H1 (cell line): ENCODE results near the gene PDE3A. TPM values are rescaled to one million over a fixed set of nuclear protein-coding genes. Genes with fewer than 3 reads are reported as not detected.

Experiments
- CTCF ChIA-PET: fragments of 300-600 bp; sonication (Branson Sonifier 250); formaldehyde crosslinking; loops from one replicate; lab custom pipeline; 2021; ENCODE audit not compliant: partially characterized antibody; lab: Charles Lee
- POLR2A ChIA-PET: fragments of 300-600 bp; sonication (Branson Sonifier 250); formaldehyde crosslinking; loops from one replicate; lab custom pipeline; 2021; ENCODE audit warnings: inconsistent platforms; ENCODE audit not compliant: partially characterized antibody; lab: Charles Lee
- DNase-seq, 2 experiments: peaks; one replicate each; pipeline versions ENCODE4 v3.0.0 to v3.0.0-alpha.2; 2010 to 2022; ENCODE audit warnings: low spot score in 2 of 2, low read depth in 1 of 2, mixed read lengths in 1 of 2
- FAIRE-seq: peaks from 2 replicates; lab custom pipeline; 2011; peaks lifted over from hg19 to GRCh38; lab: Jason Lieb, UNC
- H2AFZ ChIP-seq: 2 replicates; pipeline ENCODE4 v1.8.1; 2012; ENCODE audit warnings: low read length, inconsistent platforms
- H2AK5ac ChIP-seq: 2 replicates; pipeline ENCODE4 v1.6.1; 2013; ENCODE audit warnings: low read depth, low read length
- H2BK120ac ChIP-seq: replicated peaks from 2 replicates; pipeline ENCODE3; 2013; ENCODE audit warnings: low read depth, low read length, inconsistent platforms
- H2BK12ac ChIP-seq: 2 replicates; pipeline ENCODE4 v1.6.1; 2013; ENCODE audit warnings: low read depth, low read length
- H2BK15ac ChIP-seq: 2 replicates; pipeline ENCODE4 v1.6.1; 2013; ENCODE audit warnings: low read length
- H2BK20ac ChIP-seq: 2 replicates; pipeline ENCODE4 v1.6.1; 2013; ENCODE audit warnings: low read length
- H2BK5ac ChIP-seq: 2 replicates; pipeline ENCODE4 v1.6.1; 2013; ENCODE audit warnings: low read depth, low read length
- H3K14ac ChIP-seq: 2 replicates; pipeline ENCODE4 v1.6.1; 2013; ENCODE audit warnings: inconsistent platforms; ENCODE audit not compliant: insufficient read length
- H3K18ac ChIP-seq: 2 replicates; pipeline ENCODE4 v1.6.1; 2013; ENCODE audit warnings: low read length; ENCODE audit errors: extremely low read depth
- H3K23ac ChIP-seq: 2 replicates; pipeline ENCODE4 v1.6.1; 2013; ENCODE audit warnings: inconsistent platforms; ENCODE audit not compliant: insufficient read length
- H3K23me2 ChIP-seq: 2 replicates; pipeline ENCODE4 v1.6.1; 2013; ENCODE audit warnings: low read depth, low read length
- H3K27ac ChIP-seq: 2 replicates; pipeline ENCODE4 v1.6.1; 2011; ENCODE audit warnings: low read depth, low read length, inconsistent platforms
- H3K27me3 ChIP-seq, 4 experiments: replicated peaks in 1 of 4; 1 replicate in 1 of 4; 2 replicates in 3 of 4; pipeline versions ENCODE4 v1.6.1 to v1.8.1; 2011 to 2013; ENCODE audit warnings: low read length in 3 of 4, mild to moderate bottlenecking in 3 of 4, inconsistent platforms in 2 of 4, mixed read lengths in 2 of 4, moderate library complexity in 1 of 4; ENCODE audit not compliant: control insufficient read depth in 3 of 4, insufficient read depth in 3 of 4; ENCODE audit errors: extremely low read depth in 1 of 4
- H3K36me3 ChIP-seq, 4 experiments: 2 replicates each; pipeline versions ENCODE4 v1.6.1 to v1.8.1; 2011 to 2013; ENCODE audit warnings: mild to moderate bottlenecking in 4 of 4, low read length in 3 of 4, moderate library complexity in 2 of 4, control low read depth in 1 of 4, inconsistent platforms in 1 of 4; ENCODE audit not compliant: insufficient read depth in 4 of 4, control insufficient read depth in 2 of 4
- H3K4ac ChIP-seq: replicated peaks from 2 replicates; pipeline ENCODE3; 2013; ENCODE audit warnings: low read length, low read depth, mixed read lengths, inconsistent platforms; ENCODE audit not compliant: insufficient read length
- H3K4me1 ChIP-seq, 4 experiments: replicated peaks in 1 of 4; 1 replicate in 1 of 4; 2 replicates in 3 of 4; pipeline versions ENCODE4 v1.6.1 to v1.8.1; 2011 to 2013; ENCODE audit warnings: low read length in 3 of 4, inconsistent platforms in 2 of 4, mixed read lengths in 1 of 4; ENCODE audit not compliant: insufficient read depth in 4 of 4, control insufficient read depth in 3 of 4
- H3K4me2 ChIP-seq, 2 experiments: 2 replicates each; pipeline versions ENCODE4 v1.6.1 to v1.8.1; 2011 to 2013; ENCODE audit warnings: low read depth in 2 of 2, low read length in 2 of 2, control low read depth in 1 of 2, inconsistent platforms in 1 of 2, mild to moderate bottlenecking in 1 of 2; ENCODE audit not compliant: insufficient read depth in 1 of 2
- H3K4me3 ChIP-seq, 4 experiments: fragments of 200-600, 300-600 bp in 1 of 4; sonication (generic), shearing (Covaris generic), sonication (Bioruptor Twin) in 1 of 4; 2 replicates each; pipeline versions ENCODE4 v1.5.1 to v1.8.1; 2011 to 2016; ENCODE audit warnings: low read length in 4 of 4, low read depth in 3 of 4, control low read depth in 2 of 4, inconsistent platforms in 2 of 4, mild to moderate bottlenecking in 2 of 4, mixed read lengths in 1 of 4, moderate library complexity in 1 of 4; ENCODE audit not compliant: insufficient read depth in 2 of 4; ENCODE audit errors: extremely low read depth in 1 of 4
- H3K56ac ChIP-seq: replicated peaks from 2 replicates; pipeline ENCODE3; 2013; ENCODE audit warnings: low read depth, mild to moderate bottlenecking, mixed read lengths, low read length, inconsistent platforms; ENCODE audit not compliant: insufficient read length
- H3K79me1 ChIP-seq: 2 replicates; pipeline ENCODE4 v1.6.1; 2013; ENCODE audit warnings: low read depth, low read length, control low read depth
- H3K79me2 ChIP-seq, 2 experiments: 2 replicates each; pipeline versions ENCODE4 v1.6.1 to v1.8.1; 2012 to 2013; ENCODE audit warnings: low read length in 2 of 2, mild to moderate bottlenecking in 2 of 2, inconsistent platforms in 1 of 2; ENCODE audit not compliant: insufficient read depth in 2 of 2, control insufficient read depth in 1 of 2
- H3K9ac ChIP-seq, 4 experiments: replicated peaks in 1 of 4; 1 replicate in 1 of 4; 2 replicates in 3 of 4; pipeline versions ENCODE4 v1.6.1 to v1.8.1; 2011 to 2013; ENCODE audit warnings: low read depth in 3 of 4, low read length in 3 of 4, control low read depth in 2 of 4, mild to moderate bottlenecking in 2 of 4, moderate library complexity in 2 of 4, inconsistent platforms in 1 of 4; ENCODE audit errors: extremely low read depth in 1 of 4
- H3K9me3 ChIP-seq, 2 experiments: 2 replicates each; pipeline versions ENCODE4 v1.6.1 to v1.8.1; 2012 to 2013; ENCODE audit warnings: mild to moderate bottlenecking in 2 of 2, moderate library complexity in 2 of 2, control low read depth in 1 of 2, inconsistent platforms in 1 of 2, low read depth in 1 of 2, low read length in 1 of 2, mixed read lengths in 1 of 2; ENCODE audit not compliant: insufficient read depth in 2 of 2
- H4K20me1 ChIP-seq, 2 experiments: replicated peaks in 1 of 2; 2 replicates each; pipeline versions ENCODE3 to v1.8.1; 2011 to 2013; ENCODE audit warnings: inconsistent platforms in 2 of 2, low read length in 2 of 2, mild to moderate bottlenecking in 1 of 2; ENCODE audit not compliant: insufficient read depth in 2 of 2, control insufficient read depth in 1 of 2
- H4K5ac ChIP-seq: 2 replicates; pipeline ENCODE4 v1.6.1; 2013; ENCODE audit warnings: low read length, low read depth, mixed read lengths, inconsistent platforms; ENCODE audit not compliant: insufficient read length
- H4K8ac ChIP-seq: 2 replicates; pipeline ENCODE4 v1.8.0; 2013; ENCODE audit warnings: mild to moderate bottlenecking, moderate library complexity, low read length, inconsistent platforms; ENCODE audit not compliant: insufficient read depth; ENCODE audit errors: extremely low read depth
- H4K91ac ChIP-seq: replicated peaks from 2 replicates; pipeline ENCODE3; 2013; ENCODE audit warnings: low read length, mixed read lengths, inconsistent platforms; ENCODE audit not compliant: insufficient read length
- JUND ChIP-seq: IDR thresholded peaks from 2 replicates; pipeline ENCODE4 v1.6.1; 2011; ENCODE audit warnings: mild to moderate bottlenecking, improper control_type of control experiment, low read length
- MAFK ChIP-seq: IDR thresholded peaks from 2 replicates; pipeline ENCODE4 v1.6.1; 2012; ENCODE audit warnings: low read depth, mild to moderate bottlenecking, improper control_type of control experiment, low read length
- NANOG ChIP-seq: IDR thresholded peaks from 2 replicates; pipeline ENCODE4 v1.6.1; 2011; ENCODE audit warnings: low read length, low read depth, mild to moderate bottlenecking, inconsistent platforms; ENCODE audit not compliant: insufficient read depth, poor library complexity, severe bottlenecking
- SAP30 ChIP-seq: fragments of 300-600 bp; sonication (generic); IDR thresholded peaks from 2 replicates; pipeline ENCODE4 v1.7.1; 2012; ENCODE audit warnings: low read length, moderate library complexity, mild to moderate bottlenecking, inconsistent platforms; ENCODE audit not compliant: insufficient read depth, insufficient replicate concordance
- SIX5 ChIP-seq: IDR thresholded peaks from 2 replicates; pipeline ENCODE4 v1.6.1; 2011; ENCODE audit warnings: mild to moderate bottlenecking, low read depth, low read length
- SP2 ChIP-seq: IDR thresholded peaks from 2 replicates; pipeline ENCODE4 v1.6.1; 2012; ENCODE audit warnings: mild to moderate bottlenecking, low read length, inconsistent platforms
- WGBS, 2 experiments: shearing (Covaris generic) in 1 of 2; methylation state at CpG; one replicate each; pipeline versions ENCODE4 v1.1.6 to v1.1.7; 2013 to 2015; ENCODE audit warnings: low lambda C conversion rate in 2 of 2, mixed read lengths in 2 of 2, inconsistent platforms in 1 of 2, low coverage in 1 of 2, missing lambda C conversion rate in 1 of 2; ENCODE audit not compliant: insufficient replicate concordance in 2 of 2, insufficient coverage in 1 of 2, insufficient read length in 1 of 2; ENCODE audit errors: extremely low coverage in 1 of 2, missing lambda C conversion rate in 1 of 2; 5-methylcytosine and 5-hydroxymethylcytosine counted together
- polyA plus RNA-seq, 7 experiments: library from polyadenylated mRNA; depleted of rRNA in 3 of 7; stranded (reverse) in 5 of 7; unstranded in 2 of 7; fragments of >200 nt in 5 of 7; fragments of 200-250 nt in 2 of 7; gene quantifications; 1 replicate in 5 of 7; 2 replicates in 1 of 7; 4 replicates in 1 of 7; pipeline versions ENCODE4 v1.2.1 to v1.2.3, GENCODE V29; 2011 to 2013; ENCODE audit warnings: missing spikeins in 2 of 7, mixed read lengths in 2 of 7
- total RNA-seq: library from RNA; stranded (reverse); fragmentation: NEBNext Ultra II Directional; extraction: Animal tissue kit (Norgen Biotek cat#: 25700); gene quantifications from 2 replicates; pipeline ENCODE4 v1.2.1, GENCODE V29; 2021

PDE3A gene
- total and polyA plus RNA-seq, 2 of the 8 experiments (the other 6 are each of a cell fraction or from before 2014, with no cell fraction given), result 1.4 to 3.4 TPM

DNA sequence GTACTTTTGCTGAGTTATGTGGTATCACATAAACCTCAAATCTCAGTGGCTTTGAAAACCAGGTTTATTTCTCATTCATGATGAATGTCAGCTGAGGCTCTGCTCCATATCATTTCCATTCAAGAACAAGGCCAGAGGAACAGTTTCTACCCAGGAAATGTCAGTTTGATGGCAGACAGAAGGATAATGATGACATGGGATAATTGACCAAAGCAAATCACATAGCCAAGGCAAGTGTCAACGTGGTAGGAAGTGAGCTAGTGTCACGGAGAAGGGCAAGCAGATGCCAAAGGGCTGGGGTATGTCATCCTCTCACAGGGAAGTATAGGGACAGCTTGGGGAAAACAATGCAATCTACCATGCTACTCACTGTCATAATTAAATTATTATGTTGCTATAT, 12.3 kb upstream of the PDE3A start:
- H2BK120ac ChIP-seq, result no peak overlapping the region
- H2BK5ac ChIP-seq, result no peak overlapping the region
- ChIA-PET POLR2A (no interaction called here), CTCF (no interaction called here)
- H4K91ac ChIP-seq, result no peak overlapping the region
- WGBS, 2 experiments, result 86% methylated on average over 2 of the region's 2 CpGs; no CpG with 5 or more reads in 1 of the 2 experiments
- no peaks in the 10 kb centered on the region for H3K79me2 ChIP-seq
- no peak for FAIRE-seq
- H3K4me3 ChIP-seq, result no peak overlapping the region
- H3K14ac ChIP-seq, result no peak overlapping the region
- no peak overlapping the region for H3K4ac ChIP-seq
- no peak overlapping the region for H2AFZ ChIP-seq
- no peak overlapping the region for H2BK15ac ChIP-seq
- no peak overlapping the region for H3K4me2 ChIP-seq
- no peak overlapping the region for H3K27ac ChIP-seq
- no peak for TF ChIP-seq SIX5
- TF ChIP-seq SP2, result no peak
- no peak for TF ChIP-seq JUND
- no peak for TF ChIP-seq SAP30
- no peak for TF ChIP-seq MAFK
- TF ChIP-seq NANOG, result no peak
- H3K27me3 ChIP-seq, result no peaks in the 10 kb centered on the region
- no peaks in the 10 kb centered on the region for H4K20me1 ChIP-seq
- no peaks in the 10 kb centered on the region for H3K9me3 ChIP-seq
- no peak overlapping the region for H4K8ac ChIP-seq
- H3K18ac ChIP-seq, result no peak overlapping the region
- DNase-seq, result no peak
- H2AK5ac ChIP-seq, result no peak overlapping the region
- no peak overlapping the region for H4K5ac ChIP-seq
- H3K4me1 ChIP-seq, result peaks cover 3 to 10% (median 5%) of the 10 kb centered on the region in 4 experiments
- H3K79me1 ChIP-seq, result no peaks in the 10 kb centered on the region
- no peak overlapping the region for H3K56ac ChIP-seq
- no peak overlapping the region for H3K9ac ChIP-seq
- no peak overlapping the region for H2BK20ac ChIP-seq
- no peak overlapping the region for H3K23ac ChIP-seq
- H3K23me2 ChIP-seq, result no peaks in the 10 kb centered on the region
- no peaks in the 10 kb centered on the region for H3K36me3 ChIP-seq
- H2BK12ac ChIP-seq, result peak overlapping the region; percentile 11; the same call in 1 of the 2 replicates
